HG03439 (cell line): ENCODE data around the gene TF.

Experiments used
- ATAC-seq: cut with Tn5 transposase; IDR thresholded peaks from one replicate; pipeline ENCODE4 v1.9.1; 2021; ENCODE audit warnings: mild to moderate bottlenecking, moderate library complexity; ENCODE audit not compliant: unreplicated experiment

TF gene

GRCh38 chr3:133746712-133747066 lies 496 bp downstream of the TF start:
- no peak for ATAC-seq

- no peak for ATAC-seq
These were observed 1.2 kb downstream of the TF start for GRCh38 chr3:133747373-133747772.

- ATAC-seq: no peak
These were observed 1.9 kb downstream of the TF start for GRCh38 chr3:133747907-133748639.

- ATAC-seq: no peak
These were observed 3.5 kb downstream of the TF start for GRCh38 chr3:133749427-133750258.

- no peak for ATAC-seq
These were observed 4.1 kb downstream of the TF start for GRCh38 chr3:133750259-133750656.

- no peak for ATAC-seq
These were observed 7.0 kb downstream of the TF start for GRCh38 chr3:133753107-133753778.

- no peak for ATAC-seq
These were observed 7.6 kb downstream of the TF start for GRCh38 chr3:133753779-133754164.

- ATAC-seq: no peak
These were observed 8.3 kb downstream of the TF start for GRCh38 chr3:133754455-133754854.

GRCh38 chr3:133754973-133755828 lies 9.0 kb downstream of the TF start:
- no peak for ATAC-seq

- no peak for ATAC-seq
These were observed 10.8 kb downstream of the TF start for GRCh38 chr3:133756716-133757694.

- ATAC-seq: no peak
These were observed 11.7 kb downstream of the TF start for GRCh38 chr3:133757701-133758567.

GRCh38 chr3:133758568-133758928 lies 12.4 kb downstream of the TF start:
- no peak for ATAC-seq

GRCh38 chr3:133758964-133759739 lies 13.0 kb downstream of the TF start:
- no peak for ATAC-seq

- ATAC-seq: no peak
These were observed 13.6 kb downstream of the TF start for GRCh38 chr3:133759740-133760305.

GRCh38 chr3:133760916-133761315 lies 14.7 kb downstream of the TF start:
- no peak for ATAC-seq

- no peak for ATAC-seq
These were observed 15.7 kb downstream of the TF start for GRCh38 chr3:133761605-133762484.

GRCh38 chr3:133762539-133762938 lies 16.3 kb downstream of the TF start:
- no peak for ATAC-seq
